BE2C (cell line): ENCODE measurements around the gene FCHO2.

Experiments
- DNase-seq: peaks from one replicate; pipeline ENCODE4 v3.0.0-alpha.2; 2020
- H3K27me3 ChIP-seq: fragments of 250-450 bp; sonication (Bioruptor Pico); 2 replicates; pipeline ENCODE4 v1.5.1; 2020; ENCODE audit warnings: mild to moderate bottlenecking
- H3K36me3 ChIP-seq: fragments of 250-450 bp; sonication (Bioruptor Pico); 2 replicates; pipeline ENCODE4 v1.5.1; 2020; ENCODE audit warnings: mild to moderate bottlenecking
- H3K4me1 ChIP-seq: fragments of 250-450 bp; sonication (Bioruptor Pico); 2 replicates; pipeline ENCODE4 v1.5.1; 2020
- H3K4me3 ChIP-seq: 2 replicates; pipeline ENCODE4 v1.5.1; 2011; ENCODE audit warnings: low read depth, low read length
- H3K9me3 ChIP-seq: fragments of 250-450 bp; sonication (Bioruptor Pico); 2 replicates; pipeline ENCODE4 v1.5.1; 2020
- TF ChIP-seq, protein P1 (sequence below): IDR thresholded peaks from 2 replicates; pipeline ENCODE4 v1.5.1; 2012; ENCODE audit warnings: mild to moderate bottlenecking, low read depth, low read length

FCHO2 gene

DNA sequence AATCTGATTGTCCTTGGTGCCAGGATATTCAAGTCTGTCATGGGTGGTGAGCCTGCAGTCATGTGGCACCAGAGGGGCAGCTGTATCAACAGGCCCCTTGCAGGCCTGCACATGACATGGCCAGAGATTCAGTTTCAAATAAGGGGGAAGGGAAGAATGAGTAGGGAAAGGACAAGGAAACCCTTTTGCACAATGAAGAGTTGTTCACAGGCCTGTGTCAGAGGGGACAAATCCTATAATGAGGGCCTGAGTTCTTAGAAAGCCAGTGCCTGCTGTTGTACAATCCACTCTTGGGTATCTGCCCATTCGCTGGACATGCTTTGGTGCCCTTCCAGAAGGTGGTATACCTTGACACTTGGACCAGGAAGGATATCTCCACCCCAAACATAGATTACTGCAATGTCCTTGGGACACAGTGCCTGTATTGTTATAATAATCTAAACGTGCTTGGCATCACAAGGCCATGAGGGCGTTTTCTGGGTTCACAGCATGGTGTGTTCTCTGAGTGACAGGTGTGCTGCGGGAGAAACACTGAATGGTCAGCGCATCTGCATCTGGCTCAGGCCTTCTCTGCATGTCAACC, 162.6 kb downstream of the FCHO2 start:
- H3K9me3 ChIP-seq, result no peaks in the 10 kb centered on the region
- peaks cover 73% of the 10 kb centered on the region for H3K27me3 ChIP-seq
- H3K4me1 ChIP-seq, result no peaks in the 10 kb centered on the region
- no peak overlapping the region for H3K4me3 ChIP-seq
- H3K36me3 ChIP-seq, result no peaks in the 10 kb centered on the region
- DNase-seq, result no peak
- TF ChIP-seq, protein P1, sequence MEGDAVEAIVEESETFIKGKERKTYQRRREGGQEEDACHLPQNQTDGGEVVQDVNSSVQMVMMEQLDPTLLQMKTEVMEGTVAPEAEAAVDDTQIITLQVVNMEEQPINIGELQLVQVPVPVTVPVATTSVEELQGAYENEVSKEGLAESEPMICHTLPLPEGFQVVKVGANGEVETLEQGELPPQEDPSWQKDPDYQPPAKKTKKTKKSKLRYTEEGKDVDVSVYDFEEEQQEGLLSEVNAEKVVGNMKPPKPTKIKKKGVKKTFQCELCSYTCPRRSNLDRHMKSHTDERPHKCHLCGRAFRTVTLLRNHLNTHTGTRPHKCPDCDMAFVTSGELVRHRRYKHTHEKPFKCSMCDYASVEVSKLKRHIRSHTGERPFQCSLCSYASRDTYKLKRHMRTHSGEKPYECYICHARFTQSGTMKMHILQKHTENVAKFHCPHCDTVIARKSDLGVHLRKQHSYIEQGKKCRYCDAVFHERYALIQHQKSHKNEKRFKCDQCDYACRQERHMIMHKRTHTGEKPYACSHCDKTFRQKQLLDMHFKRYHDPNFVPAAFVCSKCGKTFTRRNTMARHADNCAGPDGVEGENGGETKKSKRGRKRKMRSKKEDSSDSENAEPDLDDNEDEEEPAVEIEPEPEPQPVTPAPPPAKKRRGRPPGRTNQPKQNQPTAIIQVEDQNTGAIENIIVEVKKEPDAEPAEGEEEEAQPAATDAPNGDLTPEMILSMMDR, result no peak

DNA sequence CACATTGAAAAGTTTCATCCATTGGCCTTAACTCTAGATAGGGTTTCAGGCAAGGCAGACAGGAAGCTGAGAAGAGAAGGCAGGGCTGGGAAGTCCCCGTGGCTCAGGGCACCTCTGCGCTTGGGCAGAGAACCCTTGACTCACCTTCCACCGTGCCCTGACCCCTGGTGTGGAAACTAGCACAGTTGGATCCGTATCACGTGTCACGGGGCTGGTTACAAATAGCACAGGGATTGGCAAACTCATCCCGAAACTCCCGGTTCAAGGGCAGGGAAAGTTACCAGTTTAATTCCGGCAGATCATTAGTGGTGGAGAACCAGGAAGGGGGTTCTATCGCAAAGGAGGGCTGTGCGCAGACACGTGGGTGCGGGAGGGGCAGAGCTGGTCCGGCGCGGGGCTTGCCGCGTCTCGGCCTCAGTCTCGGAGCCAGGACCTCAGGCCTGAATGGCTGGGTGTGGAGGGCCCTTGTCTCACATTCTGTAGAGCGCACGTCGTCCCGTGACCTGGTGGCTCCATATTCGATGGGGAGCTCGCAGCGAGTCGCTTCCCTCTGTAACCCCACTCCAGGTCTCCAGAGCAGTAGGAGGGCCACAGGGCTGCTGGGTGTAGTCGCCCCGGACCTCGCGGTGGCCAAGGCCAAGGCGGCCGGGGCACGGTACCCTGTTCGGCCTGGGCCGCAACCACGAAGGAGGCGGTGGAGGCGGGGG, 163.8 kb downstream of the FCHO2 start:
- no peak overlapping the region for H3K4me3 ChIP-seq
- no peaks in the 10 kb centered on the region for H3K4me1 ChIP-seq
- TF ChIP-seq, protein P1, result no peak
- H3K27me3 ChIP-seq, result peaks cover 74% of the 10 kb centered on the region
- no peaks in the 10 kb centered on the region for H3K9me3 ChIP-seq
- no peaks in the 10 kb centered on the region for H3K36me3 ChIP-seq
- DNase-seq, result no peak

DNA sequence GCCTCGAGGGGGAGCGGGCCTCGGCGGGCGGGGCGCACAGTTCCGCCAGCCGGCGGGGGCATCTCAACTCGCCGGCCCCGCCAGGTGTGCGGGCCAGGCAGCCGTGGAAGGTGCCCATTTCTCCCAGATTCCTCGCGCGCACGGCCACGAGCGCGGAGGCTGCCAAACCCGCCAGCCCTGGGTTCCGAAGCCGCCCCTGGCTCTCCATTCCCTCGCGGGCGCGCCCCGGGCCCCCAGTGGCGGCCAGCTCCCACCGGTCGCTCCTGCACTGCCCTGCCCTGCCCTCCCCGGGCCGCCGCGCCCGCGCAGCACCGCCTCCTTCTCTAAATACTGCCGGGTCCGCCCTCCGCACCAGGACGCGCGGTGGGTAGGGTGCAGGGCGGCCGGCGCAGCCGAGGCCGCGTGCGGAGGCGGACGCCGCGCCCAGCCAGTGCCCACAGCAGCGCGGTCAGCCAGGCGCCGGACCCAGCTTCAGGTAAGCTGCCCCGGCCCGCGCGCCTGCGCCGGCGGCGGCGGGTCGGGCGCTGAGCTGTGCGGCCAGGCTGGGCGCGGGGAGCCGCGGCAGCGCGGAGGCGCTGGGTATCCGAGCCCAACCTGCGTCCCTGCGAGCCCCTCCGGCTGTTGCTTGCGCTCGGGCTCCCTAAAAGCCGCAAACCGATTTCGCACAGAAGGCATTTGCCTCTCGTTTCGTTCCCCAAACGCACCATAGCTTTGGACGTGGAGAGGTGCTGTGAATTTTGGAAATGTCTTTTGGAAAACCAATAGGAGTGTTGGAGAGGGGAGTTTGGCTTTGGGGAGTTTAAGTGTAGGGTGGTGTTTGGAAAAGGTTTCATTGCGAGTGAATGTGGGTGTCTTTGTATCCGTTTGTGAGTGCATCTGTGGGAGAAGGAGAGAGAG, 164.6 kb downstream of the FCHO2 start, which contains the start of gene TMEM171:
Gene TMEM171 (plus strand): TSS at position 354 of the 897 bp plus-strand sequence. CDS start 2,799 bp downstream, outside the sequence.
- DNase-seq, result no peak
- TF ChIP-seq, protein P1, result no peak
- peaks cover 67% of the 10 kb centered on the region for H3K27me3 ChIP-seq

DNA sequence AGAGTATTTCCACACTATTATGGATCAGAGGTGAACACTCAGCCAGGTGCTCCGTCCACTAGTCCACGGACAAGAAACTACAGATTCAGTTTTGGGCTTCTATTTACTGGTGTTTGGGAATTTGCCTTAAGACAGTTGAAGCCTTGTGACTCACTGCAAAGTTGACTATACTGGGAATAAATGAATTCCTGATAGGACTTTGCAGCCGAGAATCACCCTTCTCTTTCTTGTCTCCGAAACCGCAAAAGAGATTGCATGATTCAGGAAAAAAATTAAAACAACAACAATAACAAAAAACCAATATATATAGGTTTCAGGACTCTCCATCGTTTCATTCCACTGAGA, 165.2 kb downstream of the FCHO2 start:
- Histone ChIP-seq H3K27me3 (peaks cover 61% of the 10 kb centered on the region), H3K36me3 (no peaks in the 10 kb centered on the region), H3K9me3 (no peaks in the 10 kb centered on the region), H3K4me3 (no peak overlapping the region), H3K4me1 (no peaks in the 10 kb centered on the region)
- DNase-seq, result no peak
- TF ChIP-seq, protein P1, result no peak

More for the DNA sequence above, 164.6 kb downstream of the FCHO2 start, which contains the start of gene TMEM171:
- H3K4me3 ChIP-seq, result no peak within 1 kb of the TSS
- no peaks in the 10 kb centered on the region for H3K4me1 ChIP-seq
- no peaks in the 10 kb centered on the region for H3K9me3 ChIP-seq
- no peaks in the 10 kb centered on the region for H3K36me3 ChIP-seq

DNA sequence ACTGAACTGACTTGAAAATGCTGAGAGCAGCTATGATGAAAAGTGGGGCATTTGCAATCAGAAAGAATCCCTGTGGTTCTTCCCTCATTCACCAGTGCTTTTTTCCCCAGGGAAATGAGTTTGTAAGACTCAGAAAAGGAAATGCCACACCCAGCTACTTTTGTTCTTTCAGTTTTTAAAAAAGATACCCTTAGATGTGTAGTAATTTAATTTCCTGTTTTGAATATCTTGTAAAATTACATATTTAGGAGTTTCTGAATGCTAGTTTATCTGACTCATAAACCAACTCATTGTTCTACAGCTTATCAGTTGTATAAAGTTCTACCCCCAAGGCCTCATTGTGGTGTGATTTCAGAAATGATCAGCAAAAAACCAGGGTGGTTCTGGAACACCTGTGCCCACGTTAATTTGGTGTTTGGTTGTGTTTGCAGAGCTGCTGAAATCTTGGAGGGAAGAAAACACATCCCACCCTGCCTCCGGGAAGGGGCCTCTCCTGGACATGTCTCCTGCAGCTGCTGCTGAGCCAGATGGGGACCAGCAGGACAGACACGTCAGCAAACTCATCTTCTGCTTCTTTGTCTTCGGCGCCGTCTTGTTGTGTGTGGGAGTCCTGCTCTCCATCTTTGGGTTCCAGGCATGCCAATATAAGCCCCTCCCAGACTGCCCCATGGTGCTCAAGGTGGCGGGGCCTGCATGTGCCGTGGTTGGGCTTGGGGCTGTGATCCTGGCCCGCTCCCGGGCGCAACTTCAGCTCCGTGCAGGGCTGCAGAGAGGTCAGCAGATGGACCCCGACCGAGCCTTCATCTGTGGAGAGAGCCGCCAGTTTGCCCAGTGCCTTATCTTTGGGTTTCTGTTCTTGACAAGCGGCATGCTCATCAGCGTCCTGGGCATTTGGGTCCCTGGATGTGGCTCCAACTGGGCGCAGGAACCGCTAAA, 167.3 kb downstream of the FCHO2 start:
- peaks cover 49% of the 10 kb centered on the region for H3K27me3 ChIP-seq
- H3K36me3 ChIP-seq, result no peaks in the 10 kb centered on the region
- TF ChIP-seq, protein P1, result no peak
- H3K4me1 ChIP-seq, result no peaks in the 10 kb centered on the region
- no peaks in the 10 kb centered on the region for H3K9me3 ChIP-seq
- no peak for DNase-seq
- H3K4me3 ChIP-seq, result no peak overlapping the region
